NOMO-1 treated with dmso at 0.1 percent for 144 hours (cell line): ENCODE results near the gene ZNF138.
"Not testable (repeated sequence)": the region's sequence is repeated elsewhere in the genome, so short reads cannot be mapped to it uniquely, and the experiment has no call there.

Source experiments
- DNase-seq: peaks from one replicate; lab custom pipeline; 2025; ENCODE audit not compliant: unreplicated experiment; lab: John Stamatoyannopoulos, UW

The ZNF138 gene

DNA sequence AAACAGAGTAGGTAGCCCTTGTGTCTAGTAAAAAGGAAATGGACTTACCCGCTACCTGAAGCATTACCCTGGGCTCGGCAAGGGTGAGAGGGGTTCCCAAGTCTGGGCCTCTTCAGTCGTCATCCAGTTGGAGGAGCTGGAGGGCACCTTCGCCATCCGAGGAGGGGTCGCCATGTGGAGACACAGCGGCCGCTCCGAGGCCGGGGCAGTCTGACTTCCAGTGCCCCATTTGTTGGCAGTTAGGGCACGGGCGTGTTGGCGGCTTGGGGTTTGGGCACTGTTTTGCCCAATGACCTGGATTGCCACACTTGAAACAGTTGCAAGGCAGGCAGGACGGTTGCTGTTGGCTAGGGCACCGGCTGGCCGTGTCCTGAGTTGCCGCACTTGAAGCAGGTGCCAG, 43.8 kb downstream of the ZNF138 start:
- not testable (repeated sequence) for DNase-seq

DNA sequence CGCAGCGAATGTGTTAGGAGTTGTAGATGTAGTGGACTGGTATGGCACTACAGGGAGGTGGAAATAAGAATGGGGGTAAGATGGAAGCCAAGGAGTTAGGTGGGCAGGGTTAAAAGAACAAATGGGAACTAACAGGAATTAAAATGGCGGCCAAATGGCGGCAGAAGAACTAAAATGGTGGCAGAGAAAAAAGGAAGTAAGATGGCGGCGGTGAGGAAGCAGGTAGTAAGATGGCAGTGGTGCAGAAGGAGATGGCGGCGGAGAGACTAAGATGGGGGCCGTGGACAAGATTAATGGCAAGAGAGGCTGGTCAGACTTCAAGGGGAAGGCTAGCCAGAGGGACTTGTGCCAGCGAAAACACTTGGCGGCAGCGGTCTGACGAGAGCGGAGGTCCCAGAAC, 44.5 kb downstream of the ZNF138 start:
- no peak for DNase-seq

DNA sequence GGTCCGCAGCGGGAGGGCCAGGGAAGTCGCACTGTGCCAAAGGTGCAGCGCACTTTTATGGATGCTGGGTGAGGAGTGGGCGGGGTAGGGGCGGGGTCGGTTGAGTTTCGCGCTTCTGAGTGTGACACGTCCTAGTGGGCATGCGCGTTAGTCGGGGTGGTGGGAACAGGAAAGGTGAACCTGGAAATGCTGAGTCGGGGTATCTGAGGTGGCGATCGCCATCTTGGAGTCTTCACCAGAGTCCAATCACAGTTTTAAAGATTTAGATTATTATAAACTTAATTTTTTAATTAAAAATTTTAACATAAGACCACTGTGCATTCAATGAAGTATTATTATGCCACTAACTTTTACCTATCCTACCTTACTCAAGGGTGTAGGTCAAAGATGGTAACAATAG, 45.7 kb downstream of the ZNF138 start:
- DNase-seq, result no peak

DNA sequence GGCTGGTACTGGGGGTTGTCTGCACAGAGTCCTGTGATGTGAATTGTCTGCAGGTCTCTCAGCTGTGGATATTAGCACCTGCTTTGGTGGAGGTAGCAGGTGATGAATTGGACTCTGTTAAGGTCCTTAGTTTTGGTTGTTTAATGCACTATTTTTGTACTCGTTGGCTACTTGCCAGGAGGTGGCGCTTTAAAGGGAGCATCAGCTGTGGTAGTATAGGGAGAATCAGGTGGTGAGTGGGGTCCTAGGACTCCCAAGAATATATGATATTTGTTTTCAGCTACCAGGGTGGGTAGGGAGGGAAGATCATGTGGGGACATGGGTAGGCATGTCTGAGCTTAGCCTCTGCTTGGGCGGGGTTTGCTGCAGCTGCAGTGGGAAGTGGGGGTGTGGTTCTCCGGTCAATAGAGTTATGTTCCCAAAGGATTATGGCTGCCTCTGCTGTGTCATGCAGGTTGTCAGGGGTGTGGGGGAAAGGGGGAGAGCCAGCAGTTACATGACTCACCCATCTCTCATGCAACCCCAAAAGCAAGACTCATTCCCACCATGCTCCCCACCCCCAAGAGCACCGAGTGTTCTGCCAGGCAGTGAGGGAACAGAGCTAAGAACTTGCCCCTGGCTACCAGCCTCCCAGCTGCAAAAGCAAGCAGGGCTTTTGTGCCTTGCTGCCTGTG, 55.2 kb downstream of the ZNF138 start:
- no peak for DNase-seq

DNA sequence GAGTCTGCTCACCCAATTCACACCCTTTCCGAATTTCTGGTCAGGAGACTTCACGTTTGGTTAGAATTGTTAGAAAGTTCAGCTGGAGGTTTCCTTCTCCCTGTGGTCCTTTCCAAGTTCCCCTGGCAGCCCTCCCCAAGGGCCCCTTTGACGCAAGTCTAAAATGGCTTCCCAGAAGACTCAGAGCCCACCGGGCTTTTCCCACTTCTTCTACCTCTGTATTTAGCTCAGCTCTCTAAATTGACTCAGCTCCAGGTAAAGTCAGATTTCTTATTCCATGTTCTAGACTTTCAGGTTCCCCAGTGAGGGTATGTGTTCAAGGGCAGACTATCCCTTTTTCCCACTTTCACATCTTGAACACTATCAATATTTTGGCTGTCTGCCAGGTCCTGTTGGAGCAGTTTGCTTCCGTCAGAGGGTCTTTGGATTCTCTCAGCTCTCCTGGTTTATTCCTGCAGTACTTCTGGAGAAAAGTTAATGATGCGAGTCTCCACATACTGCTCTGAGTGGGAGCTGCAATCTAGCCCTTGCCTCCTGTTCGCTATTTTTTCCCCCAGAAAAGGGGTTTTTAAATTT, 55.8 kb downstream of the ZNF138 start:
- DNase-seq, result no peak

DNA sequence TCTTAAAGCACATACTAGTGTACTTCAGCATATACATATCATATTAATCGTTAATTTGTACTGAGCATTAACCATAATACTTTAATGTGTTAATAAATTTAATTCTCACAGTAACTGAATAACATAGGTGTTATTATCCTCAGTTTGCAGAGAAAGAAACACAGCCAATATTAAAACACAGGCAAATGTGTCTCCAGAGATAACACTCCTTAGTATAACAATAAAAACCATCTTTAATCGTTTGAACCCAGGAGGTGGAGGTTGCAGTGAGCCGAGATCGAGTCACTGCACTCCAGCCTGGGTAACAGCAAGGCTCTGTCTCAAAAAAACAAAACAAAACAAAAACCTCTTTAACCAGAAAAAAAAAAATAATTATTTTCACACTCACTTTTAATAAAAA, 59.5 kb downstream of the ZNF138 start:
- no peak for DNase-seq

DNA sequence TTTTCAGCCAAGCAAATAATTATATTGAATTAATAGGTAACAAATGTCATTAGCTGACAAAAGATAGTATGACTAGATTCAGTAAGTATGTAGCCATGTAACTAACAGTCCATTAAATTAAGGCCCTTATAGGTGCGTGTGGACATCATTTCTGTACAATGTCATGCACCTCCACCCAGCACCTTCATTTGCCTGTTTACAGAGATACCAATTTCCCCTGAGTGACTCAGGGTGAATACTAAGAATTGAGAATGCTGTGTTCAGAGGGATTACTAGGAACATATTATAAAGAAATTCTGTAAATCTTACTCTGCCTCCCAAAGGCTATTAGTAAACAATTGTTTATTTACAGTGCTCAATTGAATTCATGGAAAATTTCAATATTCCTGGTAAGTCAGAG, 60.7 kb downstream of the ZNF138 start:
- no peak for DNase-seq

DNA sequence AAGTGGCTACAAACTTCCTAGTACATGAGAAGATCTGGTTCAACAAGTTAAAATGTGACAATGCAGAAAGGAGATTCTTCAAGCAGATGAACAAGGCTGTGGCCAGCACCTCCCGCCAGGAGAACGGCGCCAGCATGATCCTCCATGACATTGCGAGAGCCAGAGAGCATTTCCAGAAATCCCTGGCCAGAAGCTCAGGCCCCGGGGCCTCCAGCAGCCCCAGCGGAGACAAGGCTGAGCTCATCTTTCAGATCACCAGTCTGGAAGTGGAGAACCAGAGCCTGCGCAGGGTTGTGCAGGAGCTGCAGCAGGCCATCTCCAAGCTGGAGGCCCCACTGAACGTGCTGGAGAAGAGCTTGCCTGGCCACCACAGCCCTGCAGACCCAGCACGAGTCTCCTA, 68.8 kb downstream of the ZNF138 start:
- no peak for DNase-seq

DNA sequence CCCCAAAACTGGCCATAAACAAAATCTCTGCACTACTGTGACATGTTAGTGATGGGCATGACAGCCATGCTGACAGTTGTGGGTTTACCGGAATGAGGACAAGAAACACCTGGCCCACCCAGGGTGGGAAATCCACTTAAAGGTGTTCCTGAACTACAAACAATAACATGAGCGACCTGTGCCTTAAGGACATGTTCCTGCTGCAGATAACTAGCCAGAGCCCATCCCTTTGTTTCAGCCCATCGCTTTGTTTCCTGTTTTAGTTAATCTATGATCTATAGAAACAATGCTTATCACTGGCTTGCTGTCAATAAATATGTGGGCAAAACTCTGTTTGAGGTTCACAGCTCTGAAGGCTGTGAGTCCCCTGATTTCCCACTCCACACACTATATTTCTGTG, 69.3 kb downstream of the ZNF138 start:
- DNase-seq, result not testable (repeated sequence)

DNA sequence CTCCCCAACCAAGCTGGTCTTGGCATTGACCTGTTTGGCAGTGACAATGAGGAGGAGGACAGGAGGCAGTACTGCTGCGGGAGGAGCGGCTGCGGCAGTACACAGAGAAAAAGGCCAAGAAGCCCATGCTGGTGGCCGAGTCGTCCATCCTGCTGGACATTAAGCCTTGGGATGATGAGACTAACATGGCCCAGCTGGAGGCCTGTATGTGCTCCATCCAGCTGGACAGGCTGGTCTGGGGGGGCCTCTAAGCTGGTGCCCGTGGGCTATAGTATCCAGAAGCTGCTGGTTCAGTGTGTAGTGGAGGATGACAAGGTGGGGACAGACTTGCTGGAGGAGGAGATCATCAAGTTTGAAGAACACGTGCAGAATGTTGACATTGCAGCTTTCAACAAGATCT, 69.7 kb downstream of the ZNF138 start:
- DNase-seq, result no peak

DNA sequence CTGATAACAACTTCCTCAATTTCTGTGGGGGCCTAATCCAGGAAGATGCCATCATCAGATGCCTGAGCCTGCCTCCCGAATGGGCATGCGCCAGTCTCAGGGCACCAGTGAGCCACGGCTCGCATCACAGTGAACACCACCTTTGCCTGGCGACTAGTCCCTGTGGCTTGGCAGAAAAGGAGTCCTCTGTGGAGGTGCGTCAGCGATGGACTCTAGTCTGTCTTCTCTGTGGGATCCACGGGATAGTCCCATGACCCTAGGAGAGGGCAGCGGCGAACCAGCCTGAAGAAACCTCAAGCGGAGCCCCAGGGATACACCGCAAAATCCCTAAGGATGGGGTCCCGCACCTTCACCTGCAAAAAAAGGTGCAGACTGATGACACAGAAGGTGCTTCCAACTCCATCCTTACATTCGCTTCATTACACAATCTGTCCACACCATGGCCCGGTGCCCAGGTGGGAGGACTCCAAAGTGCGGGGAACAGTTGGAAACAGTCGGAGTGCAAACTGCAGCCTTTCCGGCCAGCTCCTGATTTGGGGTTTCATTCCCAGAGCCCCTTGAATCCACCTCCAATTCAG, 73.7 kb downstream of the ZNF138 start:
- no peak for DNase-seq

DNA sequence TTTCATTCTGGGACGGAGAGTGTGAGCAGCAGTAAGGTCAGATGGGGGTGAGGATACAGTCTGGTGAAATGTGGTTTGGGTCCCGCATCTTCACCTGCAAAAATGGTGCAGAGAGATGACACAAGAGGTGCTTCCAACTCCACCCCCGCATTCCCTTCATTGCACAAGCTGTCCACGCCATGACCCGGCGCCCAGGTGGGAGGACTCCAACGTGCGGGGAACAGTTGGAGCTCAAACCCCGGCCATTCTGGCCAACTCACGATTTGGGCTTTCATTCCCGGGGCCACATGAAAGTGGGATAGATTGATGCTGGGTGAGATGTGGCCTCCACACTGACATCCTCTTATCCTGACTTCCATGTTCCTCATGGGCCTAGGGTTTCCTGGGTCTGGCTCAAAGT, 74.3 kb downstream of the ZNF138 start:
- DNase-seq, result no peak

DNA sequence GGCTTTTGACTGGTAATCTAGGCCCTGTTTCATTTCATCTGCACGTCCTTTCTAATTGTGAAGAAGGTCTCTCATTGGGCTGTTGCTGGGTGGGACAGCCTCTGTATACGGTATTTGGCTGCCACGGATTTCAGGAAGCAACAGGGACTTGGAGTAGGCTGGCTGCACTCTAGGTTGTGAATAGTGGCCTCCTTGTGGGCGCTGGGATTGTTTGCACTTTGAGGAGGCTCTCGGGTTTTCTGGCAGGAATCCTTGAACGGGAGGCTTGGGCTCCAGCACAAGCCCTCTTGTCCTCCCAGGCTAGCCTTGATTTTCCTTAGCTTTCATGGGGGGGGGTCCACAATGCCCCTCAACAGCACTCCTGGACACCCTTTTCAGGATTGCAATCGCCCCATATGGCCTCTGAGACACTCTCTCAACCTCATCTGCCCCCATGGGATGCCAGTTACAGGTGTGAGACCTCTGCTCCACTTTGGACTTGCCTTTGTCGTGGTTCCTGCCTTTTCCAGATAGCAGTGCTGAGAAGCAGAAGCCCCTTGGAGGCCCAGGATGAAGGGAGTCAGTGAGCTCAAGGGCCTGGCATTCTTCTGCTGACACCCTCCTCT, 75.0 kb downstream of the ZNF138 start:
- no peak for DNase-seq

DNA sequence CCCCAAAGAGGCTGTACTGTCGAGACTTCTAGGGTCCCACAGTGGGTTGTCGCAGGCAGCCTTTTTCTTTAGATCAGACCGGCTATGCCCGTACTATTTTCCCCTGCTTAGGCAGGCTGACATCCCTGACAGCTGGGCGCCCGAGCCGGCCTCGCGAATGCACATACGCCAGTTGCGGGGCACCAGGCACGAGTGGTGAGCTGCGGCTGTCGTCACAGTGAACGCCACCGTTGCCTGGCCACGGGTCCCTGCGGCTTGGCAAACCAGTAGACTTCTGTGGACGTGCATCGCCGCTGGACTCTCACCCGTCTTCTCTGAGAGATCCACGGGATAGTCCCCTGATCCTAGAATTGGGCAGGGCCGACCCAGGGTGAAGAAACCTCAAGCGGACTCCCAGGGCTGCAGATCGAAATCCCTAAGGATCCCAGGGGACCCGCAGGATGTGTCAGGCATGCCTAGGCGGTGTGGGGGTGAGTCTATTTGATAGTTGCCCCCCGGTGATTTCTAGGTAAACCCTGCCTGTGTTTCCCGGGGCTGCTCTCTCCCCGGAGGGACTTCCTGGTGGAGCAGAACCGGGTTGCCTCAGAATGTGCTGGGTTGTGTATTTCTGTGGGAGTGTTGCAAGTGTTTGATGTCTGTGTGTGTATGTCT, 75.8 kb downstream of the ZNF138 start:
- no peak for DNase-seq

DNA sequence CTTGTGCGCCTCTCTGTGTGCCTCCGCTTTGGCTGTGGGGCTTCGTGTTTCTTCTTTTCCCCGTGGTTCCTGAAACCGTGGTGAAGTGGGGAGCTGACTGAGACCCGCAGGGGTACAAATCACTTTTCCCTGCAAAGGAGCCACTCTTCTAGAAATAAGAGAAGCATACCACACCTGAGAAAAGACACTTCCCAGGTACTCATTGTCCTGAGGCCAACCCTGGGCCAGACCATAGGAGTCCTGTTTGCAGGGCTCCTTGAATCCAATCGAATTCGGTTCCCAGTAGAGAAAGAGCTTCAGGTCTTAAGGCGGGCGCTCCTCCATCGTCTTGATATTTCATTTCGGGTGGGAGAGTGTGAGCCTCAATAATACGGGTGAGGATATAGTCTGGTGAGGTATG, 76.4 kb downstream of the ZNF138 start:
- no peak for DNase-seq

DNA sequence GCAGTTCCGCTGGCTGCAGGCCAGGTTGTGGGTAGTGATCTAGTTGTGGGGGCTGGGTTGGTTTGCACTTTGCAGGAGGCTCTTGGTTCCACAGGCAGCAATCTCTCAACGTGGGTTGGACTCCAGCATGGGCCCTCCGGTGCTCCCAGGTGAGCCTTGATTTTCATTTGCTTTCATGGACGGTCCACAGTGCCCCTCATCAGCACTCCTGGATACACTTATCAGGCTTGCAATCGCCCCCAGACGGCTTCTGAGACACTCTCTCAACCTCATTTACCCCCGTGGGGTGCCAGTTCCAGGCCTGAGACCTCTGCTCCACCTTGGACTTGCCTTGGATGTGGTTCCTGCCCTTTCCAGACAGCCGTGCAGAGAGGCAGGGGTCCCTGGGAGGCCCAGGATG, 77.5 kb downstream of the ZNF138 start:
- DNase-seq, result no peak

DNA sequence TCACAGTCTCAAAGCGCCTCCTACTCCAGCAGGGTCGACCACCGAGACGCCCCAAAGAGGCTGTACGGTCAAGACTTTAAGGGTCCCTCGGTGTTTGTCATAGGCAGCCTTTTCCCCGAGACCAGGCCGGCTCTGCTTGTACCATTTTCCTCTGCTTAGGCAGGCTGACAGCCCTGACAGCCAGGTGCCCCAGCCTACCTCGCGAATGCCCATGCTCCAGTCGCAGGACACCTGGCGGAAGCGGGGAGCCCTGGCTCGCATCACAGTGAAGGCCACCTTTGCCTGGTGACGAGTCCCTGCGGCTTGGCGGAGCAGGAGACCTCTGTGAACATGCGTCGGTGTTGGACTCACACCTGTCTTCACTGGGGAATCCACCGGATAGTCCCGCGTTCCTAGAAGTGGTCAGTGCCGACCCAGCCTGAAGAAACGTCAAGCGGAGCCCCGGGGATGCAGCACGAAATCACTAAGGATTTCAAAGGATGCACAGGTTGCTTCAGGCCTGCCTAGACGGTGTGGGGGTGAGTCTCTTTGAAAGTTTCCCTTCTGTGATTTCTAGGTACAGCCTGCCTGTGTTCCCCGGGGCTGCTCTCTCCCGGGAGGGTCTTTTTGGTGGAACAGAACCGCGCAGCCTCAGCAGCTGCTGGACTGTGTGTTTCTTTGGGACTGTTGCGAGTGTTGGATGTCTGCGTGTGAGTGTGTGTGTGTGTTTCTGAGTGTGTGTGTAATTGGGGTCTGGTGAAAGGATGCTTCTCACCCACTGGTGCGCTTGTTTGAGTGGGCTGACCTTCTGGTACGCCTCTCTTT, 78.3 kb downstream of the ZNF138 start:
- DNase-seq, result no peak

DNA sequence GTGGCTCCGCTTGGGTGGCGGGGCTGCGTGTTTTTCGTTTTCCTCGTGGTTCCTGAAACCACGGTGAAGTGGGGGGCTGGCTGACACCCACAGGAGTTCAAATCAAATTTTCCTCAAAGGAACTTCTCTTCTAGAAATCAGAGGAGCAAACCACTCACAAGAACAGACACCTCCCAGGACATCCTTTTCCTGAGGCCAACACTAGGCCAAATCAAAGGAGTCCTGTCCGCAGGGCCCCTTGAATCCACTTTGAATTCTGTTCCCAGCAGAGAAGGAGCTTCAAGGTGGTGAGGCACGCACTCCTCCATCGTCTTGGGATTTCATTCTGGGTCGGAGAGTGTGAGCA, 78.9 kb downstream of the ZNF138 start:
- no peak for DNase-seq

DNA sequence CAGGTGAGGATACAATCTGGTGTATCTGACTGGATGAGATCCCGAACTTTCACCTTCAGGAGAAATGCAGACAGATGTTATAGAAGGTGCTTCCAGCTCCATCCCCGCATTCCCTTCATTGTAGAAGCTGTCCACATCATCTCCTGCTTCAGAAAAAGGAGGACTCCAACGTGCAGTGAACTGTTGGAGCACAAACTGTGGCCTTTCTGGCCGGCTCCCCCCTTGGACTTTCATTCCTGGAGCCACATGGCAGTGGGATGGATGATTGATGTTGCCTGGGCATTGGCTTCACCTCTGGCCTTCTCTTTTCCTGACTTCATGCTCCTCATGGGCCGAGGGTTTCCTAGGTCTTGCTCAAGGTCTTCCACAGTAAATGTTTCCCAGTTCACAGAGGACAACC, 79.3 kb downstream of the ZNF138 start:
- DNase-seq, result no peak

DNA sequence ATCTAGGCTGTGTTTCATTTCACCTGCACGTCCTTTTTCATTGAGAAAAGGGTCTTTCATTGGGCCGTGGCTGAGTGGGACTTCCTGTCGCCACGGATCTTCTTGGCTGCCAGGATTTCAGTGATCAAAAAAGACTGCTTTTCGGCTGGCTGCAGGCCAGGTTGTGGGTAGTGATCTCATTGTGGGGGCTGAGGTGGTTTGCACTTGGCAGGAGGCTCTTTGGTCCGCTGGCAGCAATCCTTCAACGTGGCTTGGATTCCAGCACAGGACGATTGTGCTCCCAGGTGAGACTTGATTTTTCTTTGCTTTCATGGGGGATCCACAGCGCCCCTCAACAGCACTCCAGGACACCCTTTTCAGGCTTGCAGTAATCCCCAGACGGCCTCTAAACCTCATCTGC, 79.9 kb downstream of the ZNF138 start:
- no peak for DNase-seq

DNA sequence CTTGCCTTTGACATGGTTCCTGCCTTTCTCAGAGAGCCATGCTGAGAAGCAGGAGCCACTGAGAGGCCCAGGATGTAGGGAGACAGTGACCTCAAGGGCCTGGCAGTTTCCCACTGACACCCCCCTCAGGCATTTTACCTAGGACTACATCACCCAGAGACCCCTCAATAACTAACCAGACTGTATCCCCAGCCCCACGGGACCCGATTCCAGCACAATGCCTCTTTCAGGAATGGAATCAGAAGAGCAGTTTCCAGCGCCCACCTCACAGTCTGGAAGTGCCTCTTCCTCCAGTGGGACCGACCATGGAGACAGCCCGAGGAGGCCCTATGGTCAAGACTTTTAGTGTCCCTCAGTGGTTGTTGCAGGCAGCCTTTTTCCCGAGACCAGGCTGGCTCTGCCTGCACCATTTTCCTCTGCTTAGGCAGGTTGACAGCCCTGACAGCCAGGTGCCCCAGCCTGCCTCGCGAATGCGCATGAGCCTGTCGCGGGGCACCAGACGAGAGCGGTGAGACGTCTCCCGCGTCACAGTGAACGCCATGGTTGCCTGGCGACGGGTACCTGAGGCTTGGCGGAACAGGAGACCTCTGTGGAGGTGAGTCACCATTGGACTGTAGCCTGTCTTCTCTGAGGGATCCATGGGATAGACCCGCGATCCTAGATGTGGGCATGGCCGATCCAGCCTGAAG, 80.5 kb downstream of the ZNF138 start:
- no peak for DNase-seq
